ENCODE measurements around the gene ANO7.

Gene ANO7

DNA sequence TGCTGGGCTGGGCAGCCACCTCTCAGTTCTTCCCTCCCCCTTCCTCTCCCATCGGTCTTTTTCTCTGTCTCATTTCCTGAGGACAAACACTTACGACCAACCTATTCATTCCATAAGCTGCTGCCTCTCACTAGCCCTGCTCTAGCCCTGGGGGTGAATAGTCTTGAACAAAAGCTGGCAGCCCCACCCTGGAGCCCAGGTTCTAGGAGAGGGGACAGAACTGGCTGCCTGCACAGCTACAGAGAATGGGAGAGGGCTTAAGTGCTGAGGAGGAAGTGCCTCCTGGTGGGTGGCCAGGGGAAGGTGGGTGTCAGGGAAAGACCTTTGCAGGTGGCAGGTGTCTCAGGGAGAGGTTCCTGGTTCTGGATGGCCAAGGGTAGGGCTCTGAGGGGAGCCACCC is 22.8 kb downstream of the ANO7 start:
- DNase-seq (ENCODE audit: low read depth), result no peak

- no peak for DNase-seq (ENCODE audit: low read depth)
Measured at GRCh38 chr2:241213041-241213440, 24.6 kb downstream of the ANO7 start.

- no peak for DNase-seq (ENCODE audit: low read depth)
Measured at GRCh38 chr2:241213567-241213966, 25.1 kb downstream of the ANO7 start.

DNA sequence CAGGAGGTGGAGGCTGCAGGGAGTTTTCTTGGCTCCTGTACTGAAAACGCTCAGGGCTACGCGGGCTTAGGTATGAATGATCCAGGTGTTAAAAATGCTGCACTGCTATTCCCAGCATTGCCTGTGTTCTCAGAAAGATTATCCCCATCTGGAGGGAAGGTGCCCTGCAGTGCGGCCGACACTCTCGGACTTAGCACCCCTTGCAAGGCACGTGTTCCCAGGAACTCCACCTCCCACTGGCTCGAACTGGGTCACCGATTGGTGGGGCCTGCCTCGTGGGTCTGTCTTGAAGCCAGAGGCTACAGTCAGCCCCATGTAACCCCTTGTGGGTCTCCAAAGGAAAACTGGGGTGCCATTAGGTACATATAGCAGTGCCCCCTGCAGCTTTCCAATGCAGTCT is 25.7 kb downstream of the ANO7 start:
- no peak for DNase-seq (ENCODE audit: low read depth)

DNA sequence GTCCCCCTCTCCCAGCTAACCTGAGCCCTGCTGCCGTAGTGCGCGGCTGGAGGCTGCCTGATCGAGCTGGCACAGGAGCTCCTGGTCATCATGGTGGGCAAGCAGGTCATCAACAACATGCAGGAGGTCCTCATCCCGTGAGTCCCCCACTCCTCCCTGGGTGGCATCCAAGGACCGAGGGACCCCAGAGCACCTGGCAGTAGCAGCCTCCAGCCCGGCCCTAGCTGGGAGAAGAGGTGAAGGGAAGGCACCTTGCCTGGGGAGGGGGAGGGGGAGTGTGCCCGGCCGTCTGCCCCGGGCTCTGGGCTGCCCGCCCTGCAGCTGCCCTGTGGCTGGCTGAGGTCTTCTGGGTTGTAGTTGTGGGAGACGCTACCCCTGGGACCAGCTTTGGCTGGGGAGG is 26.3 kb downstream of the ANO7 start:
- no peak for DNase-seq (ENCODE audit: low read depth)

GRCh38 chr2:241215421-241215820 is 26.9 kb downstream of the ANO7 start:
- no peak for DNase-seq (ENCODE audit: low read depth)

GRCh38 chr2:241216211-241216761 is 27.8 kb downstream of the ANO7 start:
- DNase-seq (ENCODE audit: low read depth), result no peak

DNA sequence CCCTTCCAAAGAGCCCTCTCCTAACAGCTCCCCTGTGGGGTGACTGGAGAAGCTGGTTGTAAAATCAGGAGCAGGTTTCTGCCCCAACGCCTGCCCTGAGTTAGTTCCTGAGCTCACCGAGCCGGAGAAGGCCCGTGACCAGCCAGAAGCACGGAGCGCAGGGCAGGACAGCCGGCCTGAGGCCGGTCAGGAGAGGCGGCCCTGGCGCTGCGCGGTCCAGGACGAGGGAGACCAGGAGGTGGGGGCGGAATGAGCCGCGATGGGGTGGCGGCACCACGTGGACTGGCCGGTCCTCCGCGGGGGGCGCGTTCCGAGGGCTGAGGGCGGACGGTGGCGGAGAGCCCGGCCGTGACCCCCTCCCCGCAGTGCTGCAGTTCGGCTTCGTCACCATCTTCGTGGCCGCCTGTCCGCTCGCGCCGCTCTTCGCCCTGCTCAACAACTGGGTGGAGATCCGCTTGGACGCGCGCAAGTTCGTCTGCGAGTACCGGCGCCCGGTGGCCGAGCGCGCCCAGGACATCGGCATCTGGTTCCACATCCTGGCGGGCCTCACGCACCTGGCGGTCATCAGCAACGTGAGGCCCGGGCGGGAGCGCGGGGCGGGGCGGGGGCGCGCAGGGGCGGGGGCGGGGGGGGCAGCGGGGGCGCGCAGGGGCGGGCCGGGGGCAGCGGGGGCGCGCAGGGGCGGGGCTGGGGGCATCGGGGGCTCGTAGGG is 29.0 kb downstream of the ANO7 start:
- DNase-seq (ENCODE audit: low read depth), result no peak

GRCh38 chr2:241218131-241219029 is 29.9 kb downstream of the ANO7 start:
- DNase-seq (ENCODE audit: low read depth), result no peak

- no peak for DNase-seq (ENCODE audit: low read depth)
Measured at GRCh38 chr2:241219030-241219382, 30.5 kb downstream of the ANO7 start.

- no peak for DNase-seq (ENCODE audit: low read depth)
Measured at GRCh38 chr2:241219856-241220356, 31.4 kb downstream of the ANO7 start.

- no peak for DNase-seq (ENCODE audit: low read depth)
Measured at GRCh38 chr2:241223211-241224017, 34.9 kb downstream of the ANO7 start.

- no peak for DNase-seq (ENCODE audit: low read depth)
Measured at GRCh38 chr2:241224018-241224850, 35.8 kb downstream of the ANO7 start.

- no peak for DNase-seq (ENCODE audit: low read depth)
Measured at GRCh38 chr2:241224851-241225438, 36.5 kb downstream of the ANO7 start.

DNA sequence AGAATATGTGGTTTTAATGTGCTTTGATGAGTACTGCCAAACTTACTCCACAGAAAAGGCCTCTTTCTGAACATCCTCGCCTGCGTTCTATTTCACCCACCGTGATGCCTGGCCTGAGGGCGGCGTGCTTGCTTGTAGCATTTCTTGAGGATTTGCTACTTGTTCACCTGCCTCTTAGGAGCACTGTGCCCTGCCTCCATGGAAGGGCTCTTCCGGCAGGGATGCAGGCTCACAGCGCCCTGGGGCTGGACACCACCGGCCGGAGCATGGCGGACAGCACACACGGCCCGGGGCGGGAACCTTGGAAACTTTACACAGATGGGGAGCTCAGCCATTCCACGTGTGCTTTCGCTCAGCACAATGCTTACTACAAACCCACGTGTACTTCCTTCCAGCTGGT is 37.1 kb downstream of the ANO7 start:
- DNase-seq (ENCODE audit: low read depth), result no peak

DNA sequence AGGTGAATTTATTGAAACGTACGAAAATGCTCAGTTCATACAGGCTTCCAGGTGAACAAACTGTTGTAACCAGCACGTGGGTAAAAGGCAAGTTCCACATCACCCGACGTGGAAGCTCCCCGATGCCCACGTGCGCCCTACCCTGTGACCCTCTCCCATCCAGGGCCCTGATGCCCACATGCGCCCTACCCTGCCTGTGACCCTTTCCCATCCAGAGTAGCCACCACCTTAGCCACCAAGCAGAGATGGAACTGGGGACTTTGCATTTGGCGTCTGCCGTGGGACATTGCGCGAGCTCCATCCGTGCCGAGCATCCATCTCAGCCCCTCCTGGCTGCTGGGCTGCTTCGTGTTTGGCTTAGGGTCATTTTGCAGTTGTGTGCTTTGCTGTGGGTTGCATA is 37.5 kb downstream of the ANO7 start:
- no peak for DNase-seq (ENCODE audit: low read depth)

GRCh38 chr2:241226723-241227572 is 38.5 kb downstream of the ANO7 start:
- no peak for DNase-seq (ENCODE audit: low read depth)

GRCh38 chr2:241227594-241227993 is 39.1 kb downstream of the ANO7 start:
- no peak for DNase-seq (ENCODE audit: low read depth)

GRCh38 chr2:241228081-241228859 is 39.8 kb downstream of the ANO7 start:
- DNase-seq (ENCODE audit: low read depth), result no peak
